Natural killer cell (primary cell): Measurements from ENCODE around the gene RFNG. TPM values are rescaled to one million over a fixed set of nuclear protein-coding genes. Genes with fewer than 3 reads are reported as not detected.

Experiments used
- ATAC-seq, 3 donors: fragments of 150-1000 bp in 2 of 3; fragments of 200-7000 bp in 1 of 3; cut with Tn5 transposase; 1 replicate in 1 of 3; 2 replicates in 2 of 3; pipeline ENCODE4 v1.10.0; 2021; ENCODE audit warnings: mild to moderate bottlenecking in 2 of 3, moderate library complexity in 2 of 3
- DNase-seq, 2 donors: peaks; one replicate each; pipeline versions ENCODE4 v3.0.0 to v3.0.0-alpha.2; 2013 to 2021; ENCODE audit warnings: mixed read lengths in 1 of 2
- H3K27ac ChIP-seq: one replicate; pipeline ENCODE4 v1.5.1; 2013; ENCODE audit warnings: mild to moderate bottlenecking, low read length
- H3K27me3 ChIP-seq: one replicate; pipeline ENCODE4 v1.6.1; 2013; ENCODE audit warnings: low read length; ENCODE audit not compliant: control insufficient read depth, insufficient read depth
- H3K36me3 ChIP-seq: one replicate; pipeline ENCODE4 v1.6.1; 2013; ENCODE audit warnings: low read length; ENCODE audit not compliant: control insufficient read depth, insufficient read depth
- H3K4me1 ChIP-seq: one replicate; pipeline ENCODE4 v1.6.1; 2013; ENCODE audit warnings: low read length; ENCODE audit not compliant: control insufficient read depth, insufficient read depth
- H3K4me3 ChIP-seq: one replicate; pipeline ENCODE4 v1.5.1; 2013; ENCODE audit warnings: low read length
- H3K9me3 ChIP-seq: one replicate; pipeline ENCODE4 v1.6.1; 2013; ENCODE audit warnings: low read length; ENCODE audit not compliant: control insufficient read depth, insufficient read depth
- H3K27ac Mint-ChIP-seq, 2 donors: one replicate each; pipeline ENCODE4 v1.8.0; 2022; ENCODE audit warnings: mild to moderate bottlenecking in 2 of 2, mixed read lengths in 2 of 2, moderate library complexity in 1 of 2
- H3K27me3 Mint-ChIP-seq, 2 donors: one replicate each; pipeline ENCODE4 v1.8.0; 2022; ENCODE audit warnings: low read depth in 2 of 2, mixed read lengths in 2 of 2
- H3K36me3 Mint-ChIP-seq: one replicate; pipeline ENCODE4 v1.8.0; 2022; ENCODE audit warnings: mixed read lengths
- H3K4me1 Mint-ChIP-seq, 2 donors: one replicate each; pipeline ENCODE4 v1.8.0; 2022; ENCODE audit warnings: mixed read lengths in 2 of 2
- H3K4me3 Mint-ChIP-seq: one replicate; pipeline ENCODE4 v1.8.0; 2022; ENCODE audit warnings: mild to moderate bottlenecking, moderate library complexity, mixed read lengths
- H3K9me3 Mint-ChIP-seq, 2 donors: one replicate each; pipeline ENCODE4 v1.8.0; 2022; ENCODE audit warnings: mixed read lengths in 2 of 2
- CTCF ChIP-seq: fragments of 200-600 bp; IDR thresholded peaks from one replicate; pipeline ENCODE4 v1.8.0; 2022; ENCODE audit warnings: antibody characterized with exemption
- WGBS: methylation state at CpG from one replicate; pipeline ENCODE4 v1.1.7; 2013; ENCODE audit warnings: missing lambda C conversion rate; ENCODE audit not compliant: insufficient coverage; 5-methylcytosine and 5-hydroxymethylcytosine counted together
- intact Hi-C: fragments of 100-400 bp; cut with micrococcal nuclease; formaldehyde crosslinking; loops from one replicate; pipeline ENCODE4 v1.14.2; 2022
- total RNA-seq, 4 donors: library from RNA; stranded (reverse); fragments of 120-200 nt in 1 of 4; gene quantifications; one replicate each; pipeline versions ENCODE4 v1.2.3 to v1.2.4, GENCODE V29; 2013 to 2022

The RFNG gene
- total RNA-seq, 3 donors from 2014 or later (not counting 1 experiment from before 2014, with no cell fraction given): 22.7 to 26.7 (median 23.2) TPM

DNA sequence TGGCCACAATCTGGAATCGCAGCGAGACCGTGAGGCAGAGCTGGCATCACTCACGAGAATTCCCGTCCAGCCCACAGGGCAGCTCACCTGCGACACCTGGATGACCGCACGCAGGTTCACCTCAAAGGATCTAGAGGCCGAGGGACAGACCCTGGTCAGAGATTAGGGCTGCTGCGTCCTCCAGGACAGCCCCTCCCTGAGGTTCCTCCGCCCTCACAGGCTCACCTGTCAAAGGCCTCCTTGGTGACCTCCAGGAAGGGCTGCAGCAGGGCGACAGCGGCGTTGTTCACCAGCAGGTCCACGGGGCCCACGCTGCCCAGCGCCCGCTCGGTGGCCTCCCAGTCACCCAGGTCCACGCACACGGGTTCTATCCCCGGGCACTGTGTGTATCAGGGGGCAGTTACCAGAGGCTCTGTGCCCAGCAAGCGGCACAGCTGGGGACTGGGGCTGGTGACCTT is 14.9 kb downstream of the RFNG start:
- H3K4me3 ChIP-seq: peak overlapping the region; percentile 69
- WGBS: 49% methylated on average over 23 of the region's 23 CpGs
- Mint-ChIP-seq H3K4me3 (peak overlapping the region; percentile 94), H3K27me3 (no peaks in the 10 kb centered on the region), H3K27ac (no peak overlapping the region), H3K36me3 (no peaks in the 10 kb centered on the region), H3K9me3 (no peaks in the 10 kb centered on the region), H3K4me1 (peaks cover 7 to 22% of the 10 kb centered on the region in 2 donors)
- DNase-seq (no peak), ATAC-seq (no peak)
- peaks cover 26% of the 10 kb centered on the region for H3K4me1 ChIP-seq
- intact Hi-C loops: loop anchor here (1.0 to 5.0 kb wide), 3 partner anchors 13 to 74 kb away; partner anchors contain the start of genes GPS1, LRRC45, NOTUM and RFNG
- no peaks in the 10 kb centered on the region for H3K36me3 ChIP-seq
- TF ChIP-seq CTCF: no peak
- no peaks in the 10 kb centered on the region for H3K9me3 ChIP-seq
- H3K27me3 ChIP-seq: peaks cover 2% of the 10 kb centered on the region
- H3K27ac ChIP-seq: peak overlapping the region; percentile 78

- intact Hi-C loops: loop anchor here (5.0 kb wide), 1 partner anchor 74 kb away; the partner anchor contains the start of gene NOTUM
- no peak for ATAC-seq
- no peak for TF ChIP-seq CTCF
Observed at GRCh38 chr17:82035956-82036633, 15.5 kb downstream of the RFNG start.

DNA sequence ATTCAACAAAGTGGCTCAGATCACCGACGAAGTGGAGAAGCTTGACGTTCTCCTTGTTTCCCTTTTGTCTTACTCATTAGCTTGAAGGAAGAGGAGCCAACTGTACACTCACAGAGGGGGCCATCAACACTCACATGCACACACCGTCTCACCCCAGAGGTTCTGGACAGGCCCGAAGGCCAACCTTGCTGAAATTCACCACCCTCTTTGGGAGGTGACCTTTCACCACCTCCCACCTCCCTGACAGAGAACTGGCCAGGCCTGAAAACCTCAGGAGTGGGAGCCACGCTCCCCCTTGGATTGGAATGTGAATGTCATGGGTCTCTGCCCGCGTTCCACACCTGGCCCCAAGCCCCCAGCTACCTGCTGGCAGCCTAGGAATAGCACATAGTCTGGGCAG is 16.1 kb downstream of the RFNG start:
- Histone ChIP-seq H3K36me3 (no peaks in the 10 kb centered on the region), H3K4me3 (no peak overlapping the region), H3K27me3 (peaks cover 2% of the 10 kb centered on the region), H3K9me3 (no peaks in the 10 kb centered on the region), H3K27ac (no peak overlapping the region), H3K4me1 (peaks cover 32% of the 10 kb centered on the region)
- TF ChIP-seq CTCF: no peak
- intact Hi-C loops: loop anchor here (5.0 kb wide), 1 partner anchor 73 kb away; the partner anchor contains the start of gene NOTUM
- no peak for DNase-seq
- Mint-ChIP-seq H3K27ac (no peak overlapping the region), H3K36me3 (no peaks in the 10 kb centered on the region), H3K27me3 (peaks cover 0 to 1% of the 10 kb centered on the region in 2 donors), H3K9me3 (no peaks in the 10 kb centered on the region), H3K4me3 (peak overlapping the region; percentile 57), H3K4me1 (peaks cover 7 to 24% of the 10 kb centered on the region in 2 donors)
- WGBS: 98% methylated on average over 8 of the region's 8 CpGs
- ATAC-seq: no peak

More at GRCh38 chr17:82035956-82036633, 15.5 kb downstream of the RFNG start:
- peaks cover 26% of the 10 kb centered on the region for H3K4me1 ChIP-seq
- H3K27ac Mint-ChIP-seq: no peak overlapping the region
- H3K4me3 ChIP-seq: no peak overlapping the region
- no peaks in the 10 kb centered on the region for H3K27me3 Mint-ChIP-seq
- H3K9me3 Mint-ChIP-seq: no peaks in the 10 kb centered on the region
- no peaks in the 10 kb centered on the region for H3K9me3 ChIP-seq
- peaks cover 7 to 22% of the 10 kb centered on the region in 2 donors for H3K4me1 Mint-ChIP-seq
- peaks cover 2% of the 10 kb centered on the region for H3K27me3 ChIP-seq
- no peak for DNase-seq
- no peak overlapping the region for H3K27ac ChIP-seq
- peak overlapping the region; percentile 94 for H3K4me3 Mint-ChIP-seq
- H3K36me3 ChIP-seq: no peaks in the 10 kb centered on the region
- H3K36me3 Mint-ChIP-seq: no peaks in the 10 kb centered on the region
- WGBS: 91% methylated on average over 20 of the region's 20 CpGs
